Liver (tissue), 9 donors: ENCODE measurements around the gene DAPK1. TPM values are rescaled to one million over a fixed set of nuclear protein-coding genes. Genes with fewer than 3 reads are reported as not detected.

Experiments
- DNase-seq: peaks from one replicate; pipeline ENCODE4 v3.0.0-alpha.2; 2017; ENCODE audit warnings: low spot score
- H3K27ac ChIP-seq, 2 donors: one replicate each; pipeline ENCODE4 v1.7.0; 2013; ENCODE audit warnings: inconsistent platforms in 2 of 2, low read length in 2 of 2, control low read depth in 1 of 2, low read depth in 1 of 2, mild to moderate bottlenecking in 1 of 2
- H3K27me3 ChIP-seq, 4 donors: one replicate each; pipeline versions ENCODE4 v1.6.1 to v1.7.0; 2013; ENCODE audit warnings: low read length in 3 of 4, inconsistent platforms in 1 of 4, mild to moderate bottlenecking in 1 of 4, moderate library complexity in 1 of 4; ENCODE audit not compliant: control insufficient read depth in 4 of 4, insufficient read depth in 4 of 4
- H3K36me3 ChIP-seq, 4 donors: one replicate each; pipeline versions ENCODE4 v1.6.1 to v1.7.0; 2013; ENCODE audit warnings: low read length in 3 of 4, mild to moderate bottlenecking in 3 of 4, low read depth in 1 of 4, moderate library complexity in 1 of 4; ENCODE audit not compliant: control insufficient read depth in 4 of 4, insufficient read depth in 3 of 4
- H3K4me1 ChIP-seq, 4 donors: one replicate each; pipeline versions ENCODE4 v1.6.1 to v1.7.0; 2013; ENCODE audit warnings: low read length in 3 of 4, mild to moderate bottlenecking in 3 of 4, moderate library complexity in 1 of 4; ENCODE audit not compliant: control insufficient read depth in 4 of 4, insufficient read depth in 4 of 4
- H3K4me3 ChIP-seq, 3 donors: one replicate each; pipeline versions ENCODE4 v1.6.1 to v1.7.0; 2013; ENCODE audit warnings: low read length in 3 of 3, control low read depth in 1 of 3, low read depth in 1 of 3, mild to moderate bottlenecking in 1 of 3
- H3K9ac ChIP-seq, 2 donors: one replicate each; pipeline ENCODE4 v1.7.0; 2013; ENCODE audit warnings: low read length in 2 of 2, mild to moderate bottlenecking in 2 of 2, moderate library complexity in 2 of 2, control low read depth in 1 of 2, low read depth in 1 of 2
- H3K9me3 ChIP-seq, 4 donors: one replicate each; pipeline versions ENCODE4 v1.6.1 to v1.7.0; 2013; ENCODE audit warnings: low read length in 3 of 4; ENCODE audit not compliant: control insufficient read depth in 4 of 4
- ATF3 ChIP-seq: IDR thresholded peaks from 2 replicates; pipeline ENCODE4 v1.6.1; 2016; ENCODE audit warnings: antibody characterized with exemption
- CTCF ChIP-seq: fragments of 150-350 bp; IDR thresholded peaks from 2 replicates; pipeline ENCODE4 v1.5.1; 2017; ENCODE audit warnings: improper control_type of control experiment, low read depth, low read length; ENCODE audit not compliant: missing input control
- FOXA2 ChIP-seq: IDR thresholded peaks from 2 replicates; pipeline ENCODE4 v1.6.1; 2016; ENCODE audit warnings: antibody characterized with exemption
- GABPA ChIP-seq, 2 donors: IDR thresholded peaks in 1 of 2; conservative IDR thresholded peaks in 1 of 2; 2 replicates each; pipeline ENCODE4 v1.6.1; 2016; ENCODE audit warnings: antibody characterized with exemption in 2 of 2, mild to moderate bottlenecking in 1 of 2, moderate library complexity in 1 of 2
- HNF4A ChIP-seq, 2 donors: conservative IDR thresholded peaks; 2 replicates each; pipeline ENCODE4 v1.6.1; 2016; ENCODE audit warnings: antibody characterized with exemption in 2 of 2, mild to moderate bottlenecking in 2 of 2
- HNF4G ChIP-seq: IDR thresholded peaks from 2 replicates; pipeline ENCODE4 v1.6.1; 2016; ENCODE audit warnings: antibody characterized with exemption
- NR2F2 ChIP-seq: IDR thresholded peaks from 2 replicates; pipeline ENCODE4 v1.6.1; 2016; ENCODE audit warnings: antibody characterized with exemption
- RAD21 ChIP-seq, 2 donors: IDR thresholded peaks; 2 replicates each; pipeline ENCODE4 v1.6.1; 2016; ENCODE audit warnings: antibody characterized with exemption in 2 of 2, mild to moderate bottlenecking in 2 of 2
- RXRA ChIP-seq, 2 donors: IDR thresholded peaks; 2 replicates each; pipeline ENCODE4 v1.6.1; 2017 to 2018; ENCODE audit warnings: antibody characterized with exemption in 2 of 2, mild to moderate bottlenecking in 1 of 2
- YY1 ChIP-seq: IDR thresholded peaks from 2 replicates; pipeline ENCODE4 v1.6.1; 2016; ENCODE audit warnings: antibody characterized with exemption, mild to moderate bottlenecking
- WGBS: extraction: QIAGEN DNeasy Blood & Tissue Kit; methylation state at CpG from one replicate; pipeline ENCODE4 v1.1.7; 2013; 5-methylcytosine and 5-hydroxymethylcytosine counted together
- polyA plus RNA-seq, 2 donors: library from polyadenylated mRNA; stranded (reverse) in 1 of 2; unstranded in 1 of 2; fragments of 200-250 nt in 1 of 2; fragments of >200 nt in 1 of 2; fragmentation: Nextera tagmentation in 1 of 2; extraction: Ambion mirVana in 1 of 2; gene quantifications; one replicate each; pipeline versions ENCODE4 v1.2.1 to v1.2.3, GENCODE V29; 2013 to 2015
- total RNA-seq, 2 donors: library from RNA; depleted of rRNA; stranded (reverse); fragments of >200 nt; gene quantifications; one replicate each; pipeline ENCODE4 v1.2.3, GENCODE V29; 2014
- TF ChIP-seq, protein P1 (sequence below): IDR thresholded peaks from 2 replicates; pipeline ENCODE4 v1.6.1; 2016; ENCODE audit warnings: antibody characterized with exemption
- TF ChIP-seq, protein P2 (sequence below): IDR thresholded peaks from 2 replicates; pipeline ENCODE4 v1.6.1; 2016; ENCODE audit warnings: antibody characterized with exemption
- donor health status: healthy.
- donor health status: healthy.
- donor health status: healthy.
- donor health status: healthy.
- donor health status: healthy.

The DAPK1 gene
- total and polyA plus RNA-seq, 4 donors = 14.0 to 40.8 (median 21.8) TPM

DNA sequence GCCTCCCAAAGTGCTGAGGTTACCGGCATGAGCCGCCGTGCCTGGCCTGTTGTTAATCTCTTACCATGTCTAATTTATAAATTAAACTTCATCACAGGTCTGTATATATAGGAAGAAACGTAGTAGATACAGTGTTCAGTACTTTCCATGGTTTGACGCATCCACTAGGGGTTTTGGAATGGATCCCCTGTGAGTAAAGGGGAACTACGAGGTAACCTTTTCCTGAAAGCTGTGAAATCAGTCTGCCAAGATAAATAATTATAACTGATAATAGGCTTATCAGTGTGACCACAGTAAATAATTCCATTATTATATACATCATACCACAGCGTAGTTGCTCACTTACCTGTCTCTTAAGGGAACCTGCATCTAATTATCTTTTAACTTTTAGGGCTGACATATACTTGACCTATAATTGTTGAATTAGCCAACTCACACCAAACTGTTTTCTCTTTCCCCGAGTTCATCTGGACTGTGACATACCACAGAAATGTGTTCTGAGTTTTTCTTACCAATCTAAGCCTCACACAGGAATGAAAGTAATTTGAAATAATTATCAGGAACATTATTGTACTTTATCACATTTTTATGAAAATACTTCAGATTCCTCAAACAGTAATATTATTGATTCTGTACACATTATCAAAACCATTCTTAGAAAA, 42.9 kb downstream of the DAPK1 start:
- 76% methylated on average over 8 of the region's 8 CpGs for WGBS
- H3K4me3 ChIP-seq = no peak overlapping the region
- TF ChIP-seq RXRA (IDR thresholded peaks at IDR 0.05) = no peak
- TF ChIP-seq ATF3 = no peak
- TF ChIP-seq FOXA2 = no peak
- no peak for TF ChIP-seq HNF4A (conservative IDR thresholded peaks at IDR 0.05)
- TF ChIP-seq GABPA (IDR thresholded peaks at IDR 0.05 in 1 of 2, conservative IDR thresholded peaks at IDR 0.05 in 1 of 2) = no peak
- DNase-seq = no peak
- no peaks in the 10 kb centered on the region for H3K4me1 ChIP-seq
- no peaks in the 10 kb centered on the region for H3K9me3 ChIP-seq
- H3K36me3 ChIP-seq = peaks cover 0 to 19% (median 6%) of the 10 kb centered on the region in 4 donors
- no peak overlapping the region for H3K9ac ChIP-seq
- no peaks in the 10 kb centered on the region for H3K27me3 ChIP-seq
- H3K27ac ChIP-seq = no peak overlapping the region

DNA sequence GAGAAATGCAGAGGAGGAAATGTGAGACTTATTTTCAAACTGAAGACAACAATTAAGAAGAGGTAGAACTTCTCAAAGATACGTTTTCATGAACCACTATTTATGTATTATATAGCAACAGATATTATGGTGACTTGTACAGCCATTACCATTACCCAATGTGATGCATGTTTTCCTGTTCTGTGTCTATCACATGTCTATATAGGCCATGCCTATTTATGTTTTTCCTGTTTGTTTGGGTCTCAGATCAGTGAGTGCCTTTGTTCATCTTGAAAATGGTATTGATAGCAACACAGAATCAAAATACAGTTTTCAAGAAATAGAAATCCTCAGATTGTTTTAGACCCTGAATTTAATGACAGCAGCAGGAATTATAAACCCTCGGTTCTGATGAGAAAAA, 44.0 kb downstream of the DAPK1 start:
- no peaks in the 10 kb centered on the region for H3K27me3 ChIP-seq
- no peak overlapping the region for H3K27ac ChIP-seq
- no peak for DNase-seq
- no peak overlapping the region for H3K4me3 ChIP-seq
- H3K4me1 ChIP-seq = no peaks in the 10 kb centered on the region
- H3K36me3 ChIP-seq = peaks cover 0 to 19% (median 6%) of the 10 kb centered on the region in 4 donors
- no peak overlapping the region for H3K9ac ChIP-seq
- TF ChIP-seq RAD21 (IDR thresholded peaks at IDR 0.05) = no peak
- no peaks in the 10 kb centered on the region for H3K9me3 ChIP-seq
- WGBS = 87% methylated on average over 2 of the region's 2 CpGs

DNA sequence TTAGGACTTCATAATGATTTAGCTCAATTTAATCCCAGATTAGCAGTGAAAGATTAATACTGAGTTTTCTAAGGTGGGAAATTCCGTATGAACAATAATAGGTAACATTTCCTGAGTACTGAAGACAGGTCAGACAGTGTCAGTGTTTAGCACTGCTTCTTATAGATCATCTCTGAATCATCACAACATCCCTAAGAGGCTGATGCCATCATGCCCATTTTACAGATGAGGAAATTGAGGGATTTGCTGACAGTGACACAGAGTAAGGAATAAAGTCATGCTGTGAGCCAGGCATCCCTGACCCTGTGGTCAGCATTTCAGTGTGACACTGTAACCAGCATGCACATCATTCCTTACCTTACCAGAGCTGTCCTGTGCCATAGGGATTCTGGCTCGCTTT, 44.5 kb downstream of the DAPK1 start:
- Histone ChIP-seq H3K36me3 (peaks cover 0 to 19% (median 6%) of the 10 kb centered on the region in 4 donors), H3K27me3 (no peaks in the 10 kb centered on the region), H3K4me1 (no peaks in the 10 kb centered on the region), H3K27ac (no peak overlapping the region), H3K4me3 (no peak overlapping the region), H3K9me3 (no peaks in the 10 kb centered on the region), H3K9ac (no peak overlapping the region)
- 48% methylated on average over 2 of the region's 2 CpGs for WGBS
- DNase-seq = no peak
- TF ChIP-seq HNF4G (no peak), CTCF (no peak), NR2F2 (no peak), RXRA (IDR thresholded peaks at IDR 0.05) (no peak), HNF4A (conservative IDR thresholded peaks at IDR 0.05) (no peak), YY1 (no peak)
- TF ChIP-seq, protein P1, sequence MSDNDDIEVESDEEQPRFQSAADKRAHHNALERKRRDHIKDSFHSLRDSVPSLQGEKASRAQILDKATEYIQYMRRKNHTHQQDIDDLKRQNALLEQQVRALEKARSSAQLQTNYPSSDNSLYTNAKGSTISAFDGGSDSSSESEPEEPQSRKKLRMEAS = no peak
- TF ChIP-seq, protein P2, sequence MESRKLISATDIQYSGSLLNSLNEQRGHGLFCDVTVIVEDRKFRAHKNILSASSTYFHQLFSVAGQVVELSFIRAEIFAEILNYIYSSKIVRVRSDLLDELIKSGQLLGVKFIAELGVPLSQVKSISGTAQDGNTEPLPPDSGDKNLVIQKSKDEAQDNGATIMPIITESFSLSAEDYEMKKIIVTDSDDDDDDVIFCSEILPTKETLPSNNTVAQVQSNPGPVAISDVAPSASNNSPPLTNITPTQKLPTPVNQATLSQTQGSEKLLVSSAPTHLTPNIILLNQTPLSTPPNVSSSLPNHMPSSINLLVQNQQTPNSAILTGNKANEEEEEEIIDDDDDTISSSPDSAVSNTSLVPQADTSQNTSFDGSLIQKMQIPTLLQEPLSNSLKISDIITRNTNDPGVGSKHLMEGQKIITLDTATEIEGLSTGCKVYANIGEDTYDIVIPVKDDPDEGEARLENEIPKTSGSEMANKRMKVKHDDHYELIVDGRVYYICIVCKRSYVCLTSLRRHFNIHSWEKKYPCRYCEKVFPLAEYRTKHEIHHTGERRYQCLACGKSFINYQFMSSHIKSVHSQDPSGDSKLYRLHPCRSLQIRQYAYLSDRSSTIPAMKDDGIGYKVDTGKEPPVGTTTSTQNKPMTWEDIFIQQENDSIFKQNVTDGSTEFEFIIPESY = no peak
